A673 (cell line): ENCODE measurements around the gene STK26.

Source experiments
- EZH2 ChIP-seq: fragments of 200-600 bp; sonication (generic); IDR thresholded peaks from 2 replicates; pipeline ENCODE4 v1.6.1; 2017; ENCODE audit warnings: borderline replicate concordance, low read depth, mild to moderate bottlenecking, mixed read lengths, antibody characterized with exemption, low read length; ENCODE audit not compliant: poor library complexity, severe bottlenecking
- TF ChIP-seq, protein P1 (sequence below): fragments of 300-800, 200-600 bp; sonication (generic); conservative IDR thresholded peaks from 2 replicates; pipeline ENCODE4 v1.5.1; 2017; ENCODE audit warnings: low read depth, mild to moderate bottlenecking, antibody characterized with exemption, low read length, moderate library complexity, mixed read lengths

DNA sequence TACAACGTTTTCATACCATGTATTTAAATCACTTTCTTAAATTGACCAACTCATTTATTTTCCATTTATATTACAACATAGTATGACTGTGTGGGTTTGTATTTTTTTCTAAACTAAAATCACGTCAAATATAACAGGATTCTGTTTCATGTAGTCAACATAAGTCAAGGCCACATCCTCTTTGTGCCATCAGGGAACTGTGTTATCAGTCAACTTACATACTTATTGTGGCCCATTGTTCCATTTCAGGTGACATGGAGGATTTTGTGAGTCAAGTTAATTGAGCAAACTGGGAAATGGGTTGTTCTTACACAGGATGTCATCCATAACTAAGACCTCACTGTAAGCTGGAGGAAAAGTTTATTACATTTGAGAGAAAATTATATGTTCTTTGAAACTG, 35.9 kb downstream of the STK26 start:
- TF ChIP-seq, protein P1, sequence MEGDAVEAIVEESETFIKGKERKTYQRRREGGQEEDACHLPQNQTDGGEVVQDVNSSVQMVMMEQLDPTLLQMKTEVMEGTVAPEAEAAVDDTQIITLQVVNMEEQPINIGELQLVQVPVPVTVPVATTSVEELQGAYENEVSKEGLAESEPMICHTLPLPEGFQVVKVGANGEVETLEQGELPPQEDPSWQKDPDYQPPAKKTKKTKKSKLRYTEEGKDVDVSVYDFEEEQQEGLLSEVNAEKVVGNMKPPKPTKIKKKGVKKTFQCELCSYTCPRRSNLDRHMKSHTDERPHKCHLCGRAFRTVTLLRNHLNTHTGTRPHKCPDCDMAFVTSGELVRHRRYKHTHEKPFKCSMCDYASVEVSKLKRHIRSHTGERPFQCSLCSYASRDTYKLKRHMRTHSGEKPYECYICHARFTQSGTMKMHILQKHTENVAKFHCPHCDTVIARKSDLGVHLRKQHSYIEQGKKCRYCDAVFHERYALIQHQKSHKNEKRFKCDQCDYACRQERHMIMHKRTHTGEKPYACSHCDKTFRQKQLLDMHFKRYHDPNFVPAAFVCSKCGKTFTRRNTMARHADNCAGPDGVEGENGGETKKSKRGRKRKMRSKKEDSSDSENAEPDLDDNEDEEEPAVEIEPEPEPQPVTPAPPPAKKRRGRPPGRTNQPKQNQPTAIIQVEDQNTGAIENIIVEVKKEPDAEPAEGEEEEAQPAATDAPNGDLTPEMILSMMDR: no peak
- no peak for TF ChIP-seq EZH2
